HUES64 (cell line): ENCODE measurements around the gene DRC7.

Experiments
- H3K27ac ChIP-seq: 2 replicates; pipeline ENCODE4 v1.7.0; 2013; ENCODE audit warnings: low read depth, low read length, inconsistent platforms
- H3K27me3 ChIP-seq: 2 replicates; pipeline ENCODE4 v1.6.1; 2013; ENCODE audit warnings: mild to moderate bottlenecking, low read length; ENCODE audit not compliant: insufficient read depth
- H3K36me3 ChIP-seq: 2 replicates; pipeline ENCODE4 v1.6.1; 2013; ENCODE audit warnings: mild to moderate bottlenecking, low read length; ENCODE audit not compliant: insufficient read depth
- H3K4me1 ChIP-seq: 2 replicates; pipeline ENCODE4 v1.6.1; 2013; ENCODE audit warnings: mild to moderate bottlenecking, low read length, moderate library complexity; ENCODE audit not compliant: insufficient read depth
- H3K4me3 ChIP-seq: 2 replicates; pipeline ENCODE4 v1.5.1; 2013; ENCODE audit warnings: mild to moderate bottlenecking, low read length, moderate library complexity
- H3K9ac ChIP-seq: 2 replicates; pipeline ENCODE4 v1.6.1; 2013; ENCODE audit warnings: mild to moderate bottlenecking, low read depth, low read length
- H3K9me3 ChIP-seq: 2 replicates; pipeline ENCODE4 v1.6.1; 2013; ENCODE audit warnings: low read depth, low read length; ENCODE audit not compliant: insufficient read depth
- WGBS: fragments of 150-250, 120-280 bp; methylation state at CpG from one replicate; pipeline ENCODE4 v1.1.7; 2013; ENCODE audit warnings: missing lambda C conversion rate; 5-methylcytosine and 5-hydroxymethylcytosine counted together

The DRC7 gene

DNA sequence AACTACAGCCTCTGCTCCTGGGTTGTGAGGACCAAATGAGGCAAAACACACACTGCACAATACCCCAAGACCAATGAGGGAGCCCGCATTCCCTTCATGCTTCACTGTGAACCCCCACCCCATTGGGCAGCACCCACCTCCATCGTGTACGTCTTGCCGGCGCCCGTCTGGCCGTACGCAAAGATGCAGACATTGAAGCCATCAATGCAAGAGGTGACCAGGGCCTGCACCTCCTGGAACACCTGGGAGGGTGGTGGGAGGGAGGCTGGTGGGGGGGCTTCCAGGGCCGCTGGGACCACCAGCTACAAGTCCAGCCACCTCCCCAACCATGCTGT, 69.4 kb downstream of the DRC7 start:
- Histone ChIP-seq H3K27me3 (no peaks in the 10 kb centered on the region), H3K9me3 (no peaks in the 10 kb centered on the region), H3K9ac (no peak overlapping the region), H3K36me3 (no peaks in the 10 kb centered on the region; the same call in 1 of the 2 replicates), H3K27ac (no peak overlapping the region), H3K4me3 (no peak overlapping the region), H3K4me1 (peaks cover 5% of the 10 kb centered on the region)
- WGBS, result 98% methylated on average over 9 of the region's 9 CpGs

DNA sequence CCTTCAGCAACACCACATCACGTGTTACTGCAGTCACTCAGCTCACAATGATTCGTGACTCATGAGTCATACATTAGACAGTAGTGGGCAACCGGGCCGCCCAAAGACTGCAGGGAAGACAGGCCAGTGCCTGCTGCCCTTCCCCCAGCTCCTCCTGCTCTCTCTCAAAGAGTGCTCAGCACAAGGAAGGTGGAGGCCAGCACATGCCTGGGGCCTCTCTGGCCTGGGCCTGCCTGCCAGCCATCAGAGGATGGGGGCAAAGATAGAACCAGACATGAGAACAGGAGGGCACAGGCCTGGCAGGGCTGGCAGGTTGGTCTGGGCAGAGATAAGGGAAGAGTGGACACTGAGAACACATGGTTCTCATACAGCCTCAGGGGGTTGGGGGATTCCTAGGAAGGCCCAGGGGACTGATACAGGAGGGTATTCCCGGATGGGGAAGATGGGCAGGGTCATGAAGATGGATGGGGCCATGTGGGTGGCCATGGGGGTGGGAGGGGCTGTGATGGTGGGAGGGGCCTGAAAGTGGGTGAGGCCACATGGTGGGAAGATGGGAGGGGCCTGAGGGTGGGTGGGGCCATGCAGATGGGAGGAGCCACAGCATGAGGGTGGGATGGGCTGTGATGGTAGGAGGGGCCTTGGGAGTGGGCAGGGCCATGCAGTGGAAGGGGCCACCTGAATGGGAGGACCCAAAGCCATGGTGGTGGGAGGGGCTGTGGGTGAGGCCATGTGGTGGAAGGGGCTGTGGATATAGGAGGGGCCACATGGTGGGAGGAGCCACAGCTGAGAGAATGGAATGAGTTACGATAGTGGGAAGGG, 69.9 kb downstream of the DRC7 start:
- Histone ChIP-seq H3K4me3 (no peak overlapping the region), H3K4me1 (peaks cover 5% of the 10 kb centered on the region), H3K27me3 (no peaks in the 10 kb centered on the region), H3K36me3 (no peaks in the 10 kb centered on the region; the same call in 1 of the 2 replicates), H3K9me3 (no peaks in the 10 kb centered on the region), H3K9ac (no peak overlapping the region), H3K27ac (no peak overlapping the region)
- WGBS, result 77% methylated on average over 6 of the region's 6 CpGs

DNA sequence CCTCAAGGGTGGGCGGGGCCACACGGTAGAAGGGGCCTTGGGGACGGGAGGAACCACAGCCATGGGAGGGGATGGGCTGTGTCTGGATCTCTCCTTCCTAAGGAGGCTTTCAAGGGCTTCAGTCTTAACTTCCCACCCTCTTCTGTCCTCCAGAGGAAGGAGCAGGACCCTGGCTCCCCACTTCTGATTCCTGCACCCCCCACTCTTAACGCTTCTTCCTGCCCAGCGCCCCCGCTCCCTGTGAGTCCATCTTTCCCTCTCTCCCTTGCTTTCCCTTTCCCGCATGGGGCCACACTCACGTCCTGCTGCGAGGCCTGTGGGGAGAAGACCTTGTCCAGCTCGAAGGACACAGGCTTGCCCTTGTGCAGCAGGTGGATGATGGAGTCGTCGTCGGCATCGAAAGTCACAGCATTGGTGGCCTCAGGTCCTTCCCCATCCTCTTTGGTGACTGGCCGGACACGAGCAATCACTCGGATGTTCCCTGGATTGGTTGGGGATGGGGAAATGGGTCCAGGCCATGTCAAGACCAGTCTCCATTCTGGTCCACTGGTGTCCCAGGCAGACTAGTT, 70.6 kb downstream of the DRC7 start:
- Histone ChIP-seq H3K36me3 (peaks cover 2% of the 10 kb centered on the region; the same call in 1 of the 2 replicates), H3K9ac (no peak overlapping the region), H3K4me1 (peaks cover 4% of the 10 kb centered on the region), H3K27ac (no peak overlapping the region), H3K9me3 (no peaks in the 10 kb centered on the region), H3K4me3 (no peak overlapping the region), H3K27me3 (no peaks in the 10 kb centered on the region)
- WGBS, result 93% methylated on average over 17 of the region's 17 CpGs

DNA sequence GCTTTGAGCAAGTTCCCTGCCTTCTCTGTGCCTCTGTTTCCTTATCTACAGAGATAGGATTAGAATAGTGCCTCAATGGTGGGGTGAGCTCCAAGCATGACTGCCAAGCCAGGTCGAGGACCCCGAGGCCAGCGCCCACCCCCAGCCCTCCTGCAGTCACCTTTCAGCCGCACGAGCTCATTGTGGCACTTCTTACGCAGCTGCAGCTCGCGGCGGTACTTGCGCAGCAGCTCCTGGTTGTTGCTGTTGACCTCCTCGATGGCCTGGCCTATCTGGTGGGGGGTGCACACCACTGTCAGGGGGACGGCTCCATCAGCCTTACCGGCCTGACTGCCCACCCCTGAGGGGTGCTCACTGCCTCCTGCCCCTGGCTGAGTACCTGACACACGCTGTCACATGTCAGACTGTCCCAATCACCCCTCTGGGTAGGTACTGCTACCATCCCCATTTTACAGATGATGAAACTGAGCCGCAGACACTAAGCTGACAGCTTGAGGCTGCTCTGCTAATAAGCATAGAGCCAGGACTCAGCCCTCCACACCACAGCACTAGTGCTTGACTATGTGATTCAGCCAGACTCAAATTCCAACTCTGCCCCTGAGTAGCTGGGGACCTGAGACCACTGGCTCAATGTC, 72.2 kb downstream of the DRC7 start:
- WGBS, result 95% methylated on average over 15 of the region's 15 CpGs
- no peak overlapping the region for H3K27ac ChIP-seq

DNA sequence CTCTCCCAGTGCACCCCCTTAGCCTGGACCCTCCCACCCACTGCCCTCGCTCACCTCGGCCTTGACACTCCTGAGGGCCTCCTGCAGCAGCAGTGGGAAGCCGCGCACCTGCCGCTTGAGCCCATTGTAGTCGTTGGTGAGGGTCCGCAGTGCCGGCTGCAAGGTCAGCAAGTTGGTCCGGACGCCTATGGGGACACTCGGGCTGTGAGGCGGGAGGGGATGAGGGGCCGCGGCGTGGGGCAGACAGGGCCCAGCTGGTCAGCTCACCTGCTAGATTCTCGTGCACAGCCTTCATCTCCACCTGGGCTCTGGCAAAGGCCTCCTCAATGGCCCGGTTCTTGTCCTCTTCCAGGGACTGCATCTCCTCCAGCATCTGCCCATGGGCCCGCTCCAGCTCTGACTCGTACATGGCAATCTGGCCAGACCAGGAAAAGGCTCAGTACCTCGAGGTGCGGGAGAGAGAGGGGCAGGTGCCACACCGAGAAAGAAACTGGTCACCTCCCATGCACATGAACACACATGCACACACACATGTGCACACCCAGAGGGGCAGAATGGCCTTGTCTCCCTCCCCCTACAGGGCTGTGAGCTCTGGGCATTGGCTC, 75.0 kb downstream of the DRC7 start:
- Histone ChIP-seq H3K27ac (no peak overlapping the region), H3K4me1 (no peaks in the 10 kb centered on the region; the same call in 1 of the 2 replicates), H3K36me3 (peaks cover 3% of the 10 kb centered on the region; the same call in 1 of the 2 replicates), H3K9ac (no peak overlapping the region), H3K9me3 (no peaks in the 10 kb centered on the region), H3K4me3 (no peak overlapping the region), H3K27me3 (no peaks in the 10 kb centered on the region)
- WGBS, result 95% methylated on average over 22 of the region's 22 CpGs

More for the DNA sequence above, 72.2 kb downstream of the DRC7 start:
- Histone ChIP-seq H3K36me3 (peaks cover 3% of the 10 kb centered on the region; the same call in 1 of the 2 replicates), H3K4me1 (no peaks in the 10 kb centered on the region; the same call in 1 of the 2 replicates), H3K4me3 (no peak overlapping the region), H3K9me3 (no peaks in the 10 kb centered on the region), H3K9ac (no peak overlapping the region), H3K27me3 (no peaks in the 10 kb centered on the region)

DNA sequence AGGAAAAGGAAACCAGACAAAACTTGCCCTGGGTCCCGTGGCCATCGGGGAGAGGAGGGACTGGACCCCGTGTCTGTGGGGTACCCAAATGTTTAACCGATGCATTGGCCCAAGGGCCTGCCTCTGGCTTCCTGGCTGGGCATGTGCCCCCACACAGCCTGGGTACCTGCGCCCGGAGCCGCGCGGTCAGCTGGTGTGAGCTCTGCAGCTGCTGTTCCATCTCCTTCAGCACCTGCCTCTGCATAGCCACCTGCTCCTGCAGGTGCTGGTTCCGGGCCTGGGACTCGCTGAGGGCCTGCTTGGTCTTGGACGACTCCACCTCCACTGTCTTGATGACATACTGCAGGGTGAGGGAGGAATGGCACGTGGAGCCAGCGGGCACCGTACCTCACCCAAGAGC, 75.8 kb downstream of the DRC7 start:
- Histone ChIP-seq H3K4me3 (no peak overlapping the region), H3K36me3 (peaks cover 3% of the 10 kb centered on the region; the same call in 1 of the 2 replicates), H3K27ac (no peak overlapping the region), H3K4me1 (peaks cover 7% of the 10 kb centered on the region), H3K9me3 (no peaks in the 10 kb centered on the region), H3K27me3 (no peaks in the 10 kb centered on the region), H3K9ac (no peak overlapping the region)
- 92% methylated on average over 15 of the region's 15 CpGs for WGBS

DNA sequence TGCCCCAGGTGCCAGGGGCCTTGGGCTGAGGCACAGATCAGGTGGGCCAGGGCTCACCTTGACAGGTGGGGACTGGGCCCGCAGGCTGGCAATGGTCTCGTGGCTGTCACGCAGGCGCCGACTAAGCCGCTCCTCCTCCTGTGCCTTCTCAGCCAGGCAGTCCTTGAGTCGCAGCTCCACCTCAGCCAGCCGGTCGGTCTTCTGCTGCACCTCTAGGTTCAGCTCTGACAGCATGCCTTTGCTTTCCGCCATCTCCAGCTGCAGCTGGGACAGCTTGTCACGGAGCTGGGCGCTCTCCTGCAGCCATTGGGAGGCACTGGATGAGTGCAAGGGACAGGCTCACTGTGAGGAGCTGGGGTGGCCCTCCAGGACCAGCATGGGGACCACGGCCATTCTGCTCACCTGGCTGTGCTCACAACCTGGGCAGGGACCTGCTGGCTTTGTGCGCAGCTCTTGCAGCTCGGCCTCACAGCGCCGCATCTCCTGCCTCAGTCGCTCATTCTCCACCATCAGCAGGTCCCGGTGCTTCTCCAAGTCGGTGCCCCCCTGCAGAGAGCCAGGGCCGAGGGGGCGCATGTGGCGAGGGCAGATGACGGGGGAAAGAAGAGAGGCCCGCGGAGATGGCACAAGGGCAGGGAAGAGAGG, 76.7 kb downstream of the DRC7 start:
- H3K4me3 ChIP-seq, result no peak overlapping the region
- no peaks in the 10 kb centered on the region for H3K9me3 ChIP-seq
- H3K27me3 ChIP-seq, result no peaks in the 10 kb centered on the region
- WGBS, result 94% methylated on average over 26 of the region's 26 CpGs
- H3K9ac ChIP-seq, result no peak overlapping the region
- H3K4me1 ChIP-seq, result peaks cover 12% of the 10 kb centered on the region
- H3K27ac ChIP-seq, result no peak overlapping the region
- H3K36me3 ChIP-seq, result peaks cover 3% of the 10 kb centered on the region; the same call in 1 of the 2 replicates

DNA sequence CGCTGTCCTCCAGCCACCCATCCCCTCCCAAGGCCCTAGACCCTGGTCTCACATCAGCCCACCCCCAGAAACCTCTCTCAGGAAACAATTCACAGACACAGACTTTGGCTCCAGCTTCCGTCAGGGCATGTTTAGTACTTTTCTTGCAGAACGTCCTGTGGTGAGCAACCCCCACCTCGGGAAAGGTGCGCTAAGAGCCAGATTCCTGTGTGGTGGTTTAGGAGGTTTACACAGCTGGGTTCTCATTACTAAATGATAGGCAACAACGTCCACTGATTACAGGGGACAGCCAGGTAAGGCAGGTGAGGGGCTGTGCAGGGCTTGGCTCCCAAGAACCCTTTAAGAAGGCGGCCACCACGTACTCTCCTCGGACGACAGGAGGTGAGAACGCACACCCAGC, 78.4 kb downstream of the DRC7 start:
- peaks cover 21% of the 10 kb centered on the region for H3K4me1 ChIP-seq
- 93% methylated on average over 11 of the region's 11 CpGs for WGBS

DNA sequence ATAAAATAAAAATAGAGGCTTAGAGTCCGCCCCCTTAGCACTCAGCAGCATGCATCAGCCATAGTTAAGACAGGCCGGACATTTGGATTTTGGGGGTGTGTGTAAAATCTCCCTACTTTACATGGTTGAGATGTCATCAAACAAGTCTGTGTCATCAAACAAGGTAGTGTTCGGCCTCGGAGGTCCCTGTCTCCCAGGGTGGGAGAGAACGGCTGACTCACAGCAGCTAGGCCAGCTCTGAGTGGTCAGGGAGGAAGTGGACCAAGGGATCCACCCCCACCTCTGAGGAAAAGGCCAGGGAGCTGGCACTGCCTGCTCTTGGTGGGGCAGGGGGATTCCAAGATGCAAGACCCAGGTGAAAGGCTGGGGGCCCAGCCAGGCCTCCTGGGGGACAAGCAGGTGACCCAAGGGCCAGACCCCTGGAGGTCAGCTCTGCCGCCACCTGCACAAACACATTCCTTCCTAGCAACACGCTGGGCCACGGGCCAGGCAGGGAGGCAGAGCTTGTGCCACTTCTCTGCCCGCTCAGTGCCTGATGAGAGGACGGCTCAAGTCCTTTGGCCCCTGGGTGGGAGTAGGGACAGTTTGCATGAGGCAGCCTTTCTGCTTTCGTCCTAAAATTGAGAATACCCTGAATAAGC, 79.2 kb downstream of the DRC7 start:
- WGBS, result 94% methylated on average over 10 of the region's 11 CpGs
- Histone ChIP-seq H3K9me3 (no peaks in the 10 kb centered on the region), H3K4me1 (peaks cover 21% of the 10 kb centered on the region), H3K9ac (no peak overlapping the region), H3K27ac (no peak overlapping the region), H3K36me3 (peaks cover 3% of the 10 kb centered on the region; the same call in 1 of the 2 replicates), H3K4me3 (no peak overlapping the region), H3K27me3 (no peaks in the 10 kb centered on the region)

More for the DNA sequence above, 78.4 kb downstream of the DRC7 start:
- Histone ChIP-seq H3K27me3 (no peaks in the 10 kb centered on the region), H3K27ac (no peak overlapping the region), H3K4me3 (no peak overlapping the region), H3K9ac (no peak overlapping the region), H3K9me3 (no peaks in the 10 kb centered on the region), H3K36me3 (peaks cover 3% of the 10 kb centered on the region; the same call in 1 of the 2 replicates)

DNA sequence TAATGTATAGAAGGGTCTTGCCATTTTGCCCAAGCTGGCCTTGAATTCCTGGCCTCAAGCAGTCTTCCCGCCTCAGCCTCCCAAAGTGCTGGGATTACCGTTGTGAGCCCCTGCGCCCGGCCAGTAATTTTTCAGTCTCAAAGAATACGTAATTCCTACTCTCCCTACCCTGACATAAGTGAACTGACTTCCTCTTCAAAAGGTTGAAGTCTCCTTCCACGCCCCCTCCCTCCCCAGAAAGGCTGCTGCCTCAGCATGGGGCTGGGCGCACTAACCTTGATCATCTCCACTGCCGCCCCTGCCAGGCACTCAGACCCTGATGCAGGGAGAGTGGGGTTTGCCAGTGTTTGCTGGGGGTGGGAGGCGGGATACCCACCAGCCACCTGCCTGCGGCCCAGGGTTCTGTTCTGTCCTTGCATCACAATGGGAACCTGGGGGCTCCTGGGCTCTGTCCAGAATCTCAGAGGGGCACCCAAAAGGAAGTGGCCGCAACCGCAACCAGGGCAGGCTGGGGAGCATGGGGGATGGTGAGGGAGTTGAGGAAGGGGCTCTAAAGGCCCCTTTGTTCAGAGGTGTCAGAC, 80.2 kb downstream of the DRC7 start:
- Histone ChIP-seq H3K27me3 (no peaks in the 10 kb centered on the region), H3K27ac (no peak overlapping the region), H3K9me3 (no peaks in the 10 kb centered on the region), H3K4me3 (no peak overlapping the region), H3K4me1 (peaks cover 21% of the 10 kb centered on the region), H3K36me3 (peaks cover 3% of the 10 kb centered on the region; the same call in 1 of the 2 replicates), H3K9ac (no peak overlapping the region)
- WGBS, result 53% methylated on average over 12 of the region's 12 CpGs
